GM10248 (cell line): ENCODE data around the gene CNOT4.

Experiments used
- CTCF ChIA-PET: fragments of 300-600 bp; sonication (Branson Sonifier 250); formaldehyde crosslinking; extraction: SDS; loops from one replicate; lab custom pipeline; 2021; ENCODE audit warnings: antibody characterized with exemption; lab: Yijun Ruan, JAX
- POLR2A ChIA-PET: fragments of 350-650 bp; sonication (Branson Sonifier 250); formaldehyde crosslinking; extraction: SDS; loops from one replicate; lab custom pipeline; 2020; ENCODE audit warnings: antibody characterized with exemption; lab: Yijun Ruan, JAX
- DNase-seq: peaks from one replicate; pipeline ENCODE4 v3.0.0; 2012; ENCODE audit errors: extremely low spot score
- CTCF ChIP-seq: IDR thresholded peaks from 2 replicates; pipeline ENCODE4 v1.5.1; 2012; ENCODE audit warnings: mild to moderate bottlenecking, low read depth; ENCODE audit errors: extremely low read depth, missing control alignments, control extremely low read depth

The CNOT4 gene

GRCh38 chr7:135509839-135510591 is at the start of gene CNOT4:
TSS of gene CNOT4 (minus strand) at chr7:135510102. CDS start at chr7:135438331, 71,771 bp downstream.
- TF ChIP-seq CTCF, result no peak
- CTCF ChIA-PET, result interaction anchor here (0.7 to 1.5 kb wide), 9 partner anchors 9 to 235 kb away, joined by 3 to 5 read pairs (median 3); no protein-coding TSS in a partner anchor
- POLR2A ChIA-PET, result no interaction called here
- DNase-seq, result peak; percentile 95

GRCh38 chr7:135558881-135559280 is 49.0 kb upstream of the CNOT4 start:
- ChIA-PET CTCF (interaction anchor here (0.6 to 1.5 kb wide), 4 partner anchors 14 to 285 kb away, joined by 3 to 5 read pairs (median 4); no protein-coding TSS in a partner anchor), POLR2A (no interaction called here)
- no peak for TF ChIP-seq CTCF
- no peak for DNase-seq

GRCh38 chr7:135558337-135558767 is 48.5 kb upstream of the CNOT4 start:
- ChIA-PET POLR2A (interaction anchor here (0.7 kb wide), 1 partner anchor 13 kb away, joined by 3 read pairs; no protein-coding TSS in a partner anchor), CTCF (interaction anchor here (0.6 to 1.7 kb wide), 7 partner anchors 13 to 284 kb away, joined by 3 to 5 read pairs (median 3); no protein-coding TSS in a partner anchor)
- TF ChIP-seq CTCF, result peak; percentile 55
- DNase-seq, result peak; percentile 81

- no peak for TF ChIP-seq CTCF
- CTCF ChIA-PET, result interaction anchor here (1.0 to 1.8 kb wide), 7 partner anchors 13 to 284 kb away, joined by 3 to 5 read pairs (median 3); no protein-coding TSS in a partner anchor
- DNase-seq, result peak; percentile 82
- POLR2A ChIA-PET, result interaction anchor here (0.7 kb wide), 1 partner anchor 12 kb away, joined by 3 read pairs; no protein-coding TSS in a partner anchor
Measured at GRCh38 chr7:135557455-135558336, 47.8 kb upstream of the CNOT4 start, which contains the start of gene NUP205. TSS of gene NUP205 (plus strand) at chr7:135557917. CDS start at chr7:135557945, 28 bp downstream.

GRCh38 chr7:135553346-135553745 is 43.4 kb upstream of the CNOT4 start:
- no peak for TF ChIP-seq CTCF
- DNase-seq, result no peak
- POLR2A ChIA-PET, result no interaction called here
- CTCF ChIA-PET, result interaction anchor here (0.8 to 1.9 kb wide), 4 partner anchors 10 to 278 kb away, joined by 3 to 7 read pairs (median 4); no protein-coding TSS in a partner anchor
